Prostate gland (tissue), 2 donors: ENCODE results near the gene SAYSD1.

Experiments used
- CTCF ChIP-seq, 4 experiments: fragments of 200-600 bp in 2 of 4; fragments of 450-650 bp in 2 of 4; sonication (generic) in 2 of 4; IDR thresholded peaks; 1 replicate in 3 of 4; 2 replicates in 1 of 4; pipeline ENCODE4 v1.5.1; 2016 to 2019; ENCODE audit warnings: antibody characterized with exemption in 4 of 4, mild to moderate bottlenecking in 2 of 4, moderate library complexity in 2 of 4
- POLR2A ChIP-seq: fragments of 450-650 bp; IDR thresholded peaks from one replicate; pipeline ENCODE4 v1.6.1; 2016; ENCODE audit warnings: antibody characterized with exemption, mild to moderate bottlenecking

- no peak for TF ChIP-seq CTCF (IDR thresholded peaks at IDR 0.05)
- no peak for TF ChIP-seq POLR2A
Measured at GRCh38 chr6:39128106-39128505, 13.1 kb upstream of the SAYSD1 start.
